ENCODE data around the gene STX19.

DNA sequence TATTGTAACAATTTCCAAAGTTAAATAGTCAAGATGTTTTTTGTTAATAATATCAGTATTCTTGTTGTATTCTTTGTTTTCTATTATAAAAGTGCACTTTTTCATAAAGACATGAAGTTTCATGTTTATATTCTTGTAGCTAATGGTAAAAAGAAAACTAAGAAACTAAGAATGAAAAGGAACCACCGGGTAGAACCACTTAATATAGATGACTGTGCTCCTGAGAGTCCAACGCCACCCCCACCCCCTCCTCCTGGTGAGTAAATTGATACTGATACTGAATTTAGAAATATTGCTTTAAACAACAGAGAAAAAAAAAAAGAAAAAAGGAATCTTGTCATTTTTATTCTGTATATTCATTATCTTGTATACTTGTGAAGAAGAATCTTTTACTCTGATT is 20.9 kb upstream of the STX19 start:
- TF ChIP-seq EZH2 (optimal IDR thresholded peaks at IDR 0.05; ENCODE audit: low read depth, low read length): no peak
- TF ChIP-seq, protein P1, sequence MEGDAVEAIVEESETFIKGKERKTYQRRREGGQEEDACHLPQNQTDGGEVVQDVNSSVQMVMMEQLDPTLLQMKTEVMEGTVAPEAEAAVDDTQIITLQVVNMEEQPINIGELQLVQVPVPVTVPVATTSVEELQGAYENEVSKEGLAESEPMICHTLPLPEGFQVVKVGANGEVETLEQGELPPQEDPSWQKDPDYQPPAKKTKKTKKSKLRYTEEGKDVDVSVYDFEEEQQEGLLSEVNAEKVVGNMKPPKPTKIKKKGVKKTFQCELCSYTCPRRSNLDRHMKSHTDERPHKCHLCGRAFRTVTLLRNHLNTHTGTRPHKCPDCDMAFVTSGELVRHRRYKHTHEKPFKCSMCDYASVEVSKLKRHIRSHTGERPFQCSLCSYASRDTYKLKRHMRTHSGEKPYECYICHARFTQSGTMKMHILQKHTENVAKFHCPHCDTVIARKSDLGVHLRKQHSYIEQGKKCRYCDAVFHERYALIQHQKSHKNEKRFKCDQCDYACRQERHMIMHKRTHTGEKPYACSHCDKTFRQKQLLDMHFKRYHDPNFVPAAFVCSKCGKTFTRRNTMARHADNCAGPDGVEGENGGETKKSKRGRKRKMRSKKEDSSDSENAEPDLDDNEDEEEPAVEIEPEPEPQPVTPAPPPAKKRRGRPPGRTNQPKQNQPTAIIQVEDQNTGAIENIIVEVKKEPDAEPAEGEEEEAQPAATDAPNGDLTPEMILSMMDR (IDR thresholded peaks at IDR 0.05; ENCODE audit: low read length): no peak

Data from MM.1S (cell line).